HS-27A (cell line): Measurements from ENCODE around the gene SDC3.
"Not testable (repeated sequence)": the region's sequence is repeated elsewhere in the genome, so short reads cannot be mapped to it uniquely, and the experiment has no call there.

Experiments used
- DNase-seq: peaks from one replicate; pipeline ENCODE4 v3.0.0-alpha.2; 2012; ENCODE audit warnings: low read depth, missing footprints

Gene SDC3

DNA sequence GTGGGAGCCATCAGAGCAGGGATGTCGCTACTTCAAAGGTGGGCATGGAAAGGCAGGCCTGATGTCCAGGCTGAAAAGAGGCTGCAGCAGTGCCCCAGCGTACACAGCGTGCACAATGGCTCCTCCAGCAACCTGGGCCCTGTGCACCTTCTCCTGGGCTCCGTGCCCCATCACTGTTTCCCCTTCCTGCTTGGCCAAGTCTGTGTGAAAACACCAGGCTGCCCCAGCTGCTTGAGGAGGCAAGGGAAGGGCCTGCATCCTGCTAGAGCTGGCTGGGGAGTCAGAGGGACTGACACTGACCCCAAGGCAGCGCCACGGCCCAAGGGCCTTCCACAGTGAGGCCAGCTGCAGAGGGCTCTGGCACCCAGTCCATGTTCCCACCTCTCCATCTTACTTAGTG, 33.4 kb downstream of the SDC3 start:
- no peak for DNase-seq

DNA sequence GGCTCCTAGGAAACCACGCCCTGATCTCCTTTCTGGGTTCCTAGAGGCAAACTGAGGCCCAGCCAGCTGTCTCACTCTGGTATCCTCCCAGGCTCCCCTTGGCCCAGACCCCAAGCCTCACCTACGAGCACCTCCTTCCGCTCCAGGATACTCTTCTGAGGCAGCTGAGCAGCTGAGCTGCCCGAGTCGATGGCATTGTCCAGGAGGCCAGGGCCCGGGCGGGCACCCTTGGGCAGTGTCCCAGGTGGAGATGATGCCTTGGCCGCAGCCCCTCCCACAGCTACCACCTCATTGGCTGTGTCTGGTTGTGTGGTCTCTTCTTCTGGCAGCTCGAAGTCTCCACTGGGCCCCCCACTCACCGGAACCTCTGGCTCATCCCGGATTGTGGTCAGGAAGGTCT, 34.4 kb downstream of the SDC3 start:
- no peak for DNase-seq

DNA sequence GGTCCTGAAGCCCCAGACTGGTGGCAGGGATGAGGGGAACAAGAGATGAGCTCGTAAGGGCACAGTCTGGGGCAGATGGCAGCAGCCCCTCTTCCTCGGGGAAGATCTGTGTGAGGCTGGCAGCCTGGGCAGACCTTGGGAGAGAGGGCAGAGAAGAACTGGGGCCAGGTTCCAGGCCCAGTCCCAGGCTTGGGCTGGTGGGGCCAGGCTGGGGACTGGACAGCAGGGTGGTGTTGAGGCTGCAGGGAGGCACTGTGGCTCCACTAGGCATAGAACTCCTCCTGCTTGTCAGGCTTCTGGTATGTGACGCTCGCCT, 35.7 kb downstream of the SDC3 start:
- DNase-seq = no peak

DNA sequence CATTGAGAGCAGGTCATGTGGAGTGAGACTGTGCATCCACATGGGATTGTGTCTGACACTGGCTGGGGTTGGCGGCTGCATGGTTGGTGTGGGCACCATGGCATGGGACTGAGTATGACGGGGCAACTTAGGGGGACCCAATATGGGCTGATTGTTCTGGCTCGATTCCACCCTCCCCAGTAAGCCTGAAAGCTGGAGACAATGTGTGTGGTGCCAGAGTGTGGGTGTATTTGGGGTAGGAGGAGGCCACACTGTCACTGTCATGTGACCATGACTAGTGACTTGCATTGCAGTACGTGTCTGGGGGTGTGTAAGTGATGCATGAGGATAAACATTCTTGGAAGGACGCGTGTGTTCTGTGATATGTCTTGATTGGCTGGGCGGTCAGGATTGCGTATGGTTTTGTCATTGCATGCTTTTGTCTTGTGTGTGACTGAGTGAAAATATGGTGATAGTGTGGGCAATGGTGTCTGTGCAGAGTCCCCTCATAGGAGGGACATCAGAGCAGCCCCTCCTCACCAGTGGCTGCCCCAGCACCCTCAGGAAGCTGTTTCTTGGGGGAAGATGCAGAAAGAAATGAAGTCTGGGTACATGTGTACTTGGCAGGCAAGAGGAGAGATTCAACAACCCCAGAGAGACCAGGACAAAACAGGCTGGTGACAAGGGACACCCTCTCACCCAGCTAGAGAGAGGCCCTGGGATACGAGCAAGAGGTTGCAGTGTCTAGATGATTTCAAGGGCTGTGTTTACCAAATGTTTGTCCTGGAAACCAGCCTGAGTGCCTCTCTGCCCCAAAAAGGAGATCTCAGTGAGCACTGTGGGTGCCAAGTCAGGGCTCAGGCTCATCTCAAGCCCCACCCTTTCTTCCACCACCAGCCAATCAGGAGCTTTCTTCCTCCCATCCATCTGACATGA, 36.3 kb downstream of the SDC3 start:
- no peak for DNase-seq

DNA sequence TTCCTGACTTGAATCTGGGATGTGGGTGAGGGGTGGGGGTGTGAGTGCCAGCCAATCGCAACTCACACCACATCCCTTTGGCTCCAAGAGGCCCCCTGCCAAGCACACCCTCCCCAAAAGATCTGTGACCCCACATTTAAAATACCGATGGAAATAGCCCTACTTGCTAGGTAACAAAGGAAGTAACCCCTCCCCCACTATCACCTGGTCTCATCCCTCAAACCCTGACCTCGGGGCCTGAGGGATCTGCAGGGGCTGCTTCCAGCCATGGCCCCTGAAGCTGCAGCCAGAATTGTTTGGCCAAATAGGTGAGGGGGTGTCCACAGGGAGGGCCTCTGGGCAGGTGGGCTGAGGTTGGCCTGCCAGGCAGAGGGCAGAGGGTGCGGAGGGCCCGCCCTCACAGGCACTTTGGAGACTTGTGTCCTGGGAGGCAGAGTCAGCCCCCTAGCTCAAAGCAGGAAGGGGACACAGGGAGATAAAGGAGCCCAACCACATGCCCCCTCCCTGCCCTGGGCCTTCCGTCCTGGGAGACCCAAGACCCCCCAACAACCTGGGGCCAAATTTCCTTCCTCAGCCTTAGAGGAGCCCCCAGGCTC, 37.2 kb downstream of the SDC3 start:
- DNase-seq = no peak

DNA sequence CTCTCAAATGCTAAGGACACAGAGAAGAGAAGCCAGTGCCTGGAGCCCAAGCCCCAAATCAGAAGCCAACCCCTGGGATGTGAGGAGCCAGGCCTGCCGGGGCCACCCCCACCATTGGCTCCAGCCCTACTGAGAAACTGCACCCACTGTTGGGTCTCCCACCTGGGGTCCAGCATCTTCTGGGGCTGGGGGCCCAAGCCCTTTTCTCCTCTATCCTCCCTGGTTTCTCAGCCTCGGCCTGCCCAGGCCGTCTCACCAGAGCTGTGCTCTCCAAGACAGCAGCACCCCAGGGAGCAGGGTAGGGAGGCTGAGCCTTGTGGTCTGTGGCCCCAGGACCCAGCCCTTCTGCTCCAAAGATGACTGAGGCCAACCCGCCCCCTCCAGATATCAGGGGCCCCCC, 37.9 kb downstream of the SDC3 start:
- no peak for DNase-seq

DNA sequence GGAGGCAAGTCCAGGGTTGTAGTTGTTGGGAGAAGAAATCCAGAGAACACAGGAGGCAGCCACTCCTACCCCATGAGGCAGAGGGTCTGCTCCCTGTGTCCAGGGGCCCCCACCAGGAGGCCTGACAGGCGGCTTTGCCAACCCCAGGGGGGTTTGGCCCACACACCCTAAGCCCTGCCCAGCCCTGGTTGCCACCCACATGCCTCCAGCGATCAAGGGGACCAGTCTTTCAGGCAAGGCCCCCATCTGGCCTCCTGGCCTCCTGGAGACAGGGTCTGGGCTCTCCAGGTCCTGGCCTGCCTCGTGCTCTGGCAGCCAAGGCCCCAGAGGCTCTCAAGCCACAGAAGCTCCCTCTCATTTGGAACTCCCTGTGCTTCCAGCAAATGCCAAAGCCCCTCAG, 38.5 kb downstream of the SDC3 start:
- no peak for DNase-seq

DNA sequence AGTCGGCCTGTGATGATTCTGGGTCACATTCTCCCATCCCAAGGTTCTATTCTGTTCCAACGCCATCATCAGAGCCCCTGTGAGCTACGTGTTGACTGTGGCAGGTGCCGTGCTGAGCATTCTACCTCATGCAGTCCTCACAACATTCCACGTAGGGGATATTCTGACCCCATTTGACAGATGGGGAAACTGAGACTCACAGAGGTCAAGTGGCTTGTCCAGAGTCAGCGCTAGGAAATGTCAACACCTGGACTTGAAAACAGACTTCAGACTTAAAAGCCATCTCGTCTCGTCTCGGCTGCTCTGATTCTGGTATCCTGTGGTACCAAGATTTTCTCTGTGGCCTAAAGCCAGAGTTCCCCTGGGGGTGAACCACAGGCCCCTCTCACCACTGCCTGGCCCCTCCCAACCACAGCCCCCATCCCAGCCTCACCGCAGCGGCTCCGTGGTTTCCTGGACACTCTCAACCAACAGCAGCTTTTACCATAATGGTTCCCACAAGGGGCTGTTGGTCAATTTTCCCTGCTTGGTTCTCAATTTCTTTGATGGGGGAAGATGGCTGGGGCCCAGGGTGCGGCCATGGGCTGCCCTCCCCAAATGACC, 39.6 kb downstream of the SDC3 start:
- DNase-seq = no peak

DNA sequence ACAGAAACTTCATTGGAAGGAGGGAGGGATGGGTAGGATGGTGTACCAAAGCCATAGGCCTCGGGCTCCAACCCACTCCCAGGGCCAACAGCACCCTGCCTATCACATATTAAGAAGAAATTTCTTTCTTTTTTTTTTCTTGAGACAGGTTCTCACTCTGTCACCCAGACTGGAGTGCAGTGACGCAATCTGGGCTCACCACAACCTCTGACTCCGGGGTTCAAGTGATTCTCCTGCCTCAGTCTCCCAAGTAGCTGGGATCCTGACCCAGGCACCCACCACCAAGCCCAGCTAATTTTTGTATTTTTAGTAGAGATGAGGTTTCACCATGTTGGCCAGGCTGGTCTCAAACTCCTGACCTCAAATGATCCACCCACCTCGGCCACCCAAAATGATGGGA, 40.5 kb downstream of the SDC3 start:
- not testable (repeated sequence) for DNase-seq

DNA sequence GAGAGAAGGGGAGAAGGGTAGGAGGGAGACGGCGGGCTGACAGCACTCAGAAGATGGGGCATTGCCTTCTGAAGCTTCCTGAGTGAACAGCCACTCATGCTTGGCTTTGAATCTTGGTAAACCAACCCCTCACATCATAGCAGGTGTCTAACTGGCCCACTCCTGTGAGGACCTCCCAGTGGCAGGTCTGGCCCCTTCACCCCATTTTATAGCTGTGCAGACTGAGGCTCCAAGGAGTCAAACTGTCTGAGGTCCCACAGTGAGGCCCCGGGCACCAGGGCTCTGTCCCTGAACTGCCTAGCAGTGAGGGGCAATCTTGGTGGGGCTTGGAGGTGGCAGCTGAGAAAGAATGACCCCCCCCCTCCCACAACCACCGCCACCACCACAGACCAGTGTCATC, 41.0 kb downstream of the SDC3 start:
- no peak for DNase-seq

DNA sequence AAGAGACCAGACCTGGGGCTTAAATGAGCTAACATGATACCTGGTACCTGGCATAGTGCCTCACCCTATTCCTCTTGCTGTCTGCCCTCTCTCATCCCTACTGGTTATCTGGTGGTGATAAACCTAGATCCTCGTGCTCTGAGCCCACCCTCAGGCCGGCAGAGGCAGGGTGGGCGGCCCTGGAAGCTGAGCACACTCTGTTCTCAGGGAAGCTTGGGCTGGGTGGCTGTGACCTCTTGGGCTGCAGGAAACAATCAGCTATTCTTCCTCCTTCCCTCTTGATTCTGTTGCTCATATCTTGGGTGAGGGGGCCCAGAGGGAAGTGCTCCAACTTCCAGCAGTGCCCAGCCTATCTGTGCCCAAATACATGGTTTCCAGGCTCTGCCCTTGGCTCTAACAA, 42.0 kb downstream of the SDC3 start:
- DNase-seq = no peak

DNA sequence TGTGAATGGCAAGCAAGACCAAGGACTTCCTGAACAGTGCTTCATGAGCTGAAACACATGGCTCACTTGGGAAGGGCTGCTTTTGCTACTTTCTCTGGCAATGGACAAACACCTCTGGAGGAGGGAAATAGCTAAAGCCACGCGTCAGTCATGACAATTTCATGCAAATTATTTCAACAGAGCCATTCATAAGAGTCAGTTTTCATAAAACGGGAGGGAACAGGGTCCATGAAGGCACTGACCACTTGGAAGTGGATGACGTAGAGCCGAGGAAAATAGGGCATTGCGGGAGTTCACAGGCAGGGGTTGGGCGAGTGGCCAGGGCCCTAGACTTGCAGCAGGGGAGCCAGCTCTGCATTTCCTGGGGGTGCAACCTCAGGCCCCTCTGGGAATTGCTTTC, 43.9 kb downstream of the SDC3 start:
- no peak for DNase-seq

DNA sequence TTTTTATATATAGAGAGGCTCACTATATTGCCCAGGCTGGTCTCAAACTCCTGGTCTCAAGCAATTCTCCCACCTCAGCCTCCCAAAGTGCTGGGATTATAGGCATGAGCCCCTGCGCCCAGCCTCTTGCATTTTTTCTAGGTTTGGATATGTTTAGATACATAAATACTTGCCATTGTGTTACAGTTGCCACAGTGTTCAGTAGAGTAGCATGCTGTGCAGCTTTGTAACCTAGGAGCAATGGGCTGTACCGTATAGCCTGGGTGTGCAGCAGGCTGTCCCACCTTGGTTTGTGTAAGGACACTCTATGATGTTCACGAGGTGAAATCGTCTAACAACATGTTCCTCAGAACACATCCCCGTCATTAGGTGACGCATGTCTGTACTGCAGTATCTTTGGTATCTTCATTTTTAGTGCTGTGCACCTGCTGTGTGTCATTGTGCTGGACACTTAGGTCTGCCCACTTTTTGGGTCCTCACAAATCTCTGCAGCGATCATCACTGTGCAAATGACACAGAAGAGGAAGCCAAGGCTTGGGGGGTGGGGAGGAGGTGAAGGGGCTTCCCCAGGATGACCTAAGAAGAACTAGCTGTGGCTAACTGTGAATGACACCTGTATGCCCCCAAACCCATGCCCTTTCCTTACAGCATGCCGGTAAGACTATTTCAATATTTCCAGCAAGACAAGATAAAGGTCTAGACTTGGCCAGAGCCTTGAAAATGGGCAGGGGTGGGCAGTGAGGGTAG, 44.5 kb downstream of the SDC3 start:
- DNase-seq = no peak

DNA sequence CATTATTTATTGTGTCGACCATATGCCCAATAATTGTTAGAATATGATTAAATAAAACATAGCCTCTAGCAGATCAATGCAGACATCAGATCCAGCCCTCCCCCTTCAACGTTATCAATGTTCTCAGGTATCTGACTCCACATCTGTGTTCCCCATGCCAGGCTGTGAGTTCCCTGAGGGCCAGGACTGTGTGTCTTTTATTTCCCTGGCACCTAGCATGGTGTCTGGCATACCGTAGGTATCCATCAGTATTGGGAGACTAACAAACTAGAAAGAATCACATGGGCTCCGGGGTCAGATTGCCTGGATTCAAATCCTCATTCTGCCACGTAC, 48.3 kb downstream of the SDC3 start:
- DNase-seq = no peak

DNA sequence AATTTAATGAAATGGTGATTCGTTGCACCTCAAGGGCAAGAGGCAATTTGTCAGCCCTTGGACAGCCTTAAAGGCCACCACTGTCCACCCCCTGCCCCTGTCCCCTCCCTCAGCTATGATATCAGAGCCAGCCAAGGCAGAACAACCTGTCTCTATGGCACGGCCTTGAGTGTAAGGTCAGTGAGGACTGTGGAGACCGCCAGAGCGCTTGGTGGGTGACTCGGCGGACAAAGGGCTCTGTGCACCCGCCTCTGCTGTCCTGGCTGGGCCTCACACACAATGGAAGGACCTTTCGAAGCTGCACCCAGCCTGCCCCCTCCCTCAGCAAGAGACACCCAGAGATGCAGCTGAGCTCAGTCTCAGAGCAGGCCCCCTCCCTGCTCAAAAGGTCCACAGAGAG, 50.6 kb downstream of the SDC3 start:
- no peak for DNase-seq

DNA sequence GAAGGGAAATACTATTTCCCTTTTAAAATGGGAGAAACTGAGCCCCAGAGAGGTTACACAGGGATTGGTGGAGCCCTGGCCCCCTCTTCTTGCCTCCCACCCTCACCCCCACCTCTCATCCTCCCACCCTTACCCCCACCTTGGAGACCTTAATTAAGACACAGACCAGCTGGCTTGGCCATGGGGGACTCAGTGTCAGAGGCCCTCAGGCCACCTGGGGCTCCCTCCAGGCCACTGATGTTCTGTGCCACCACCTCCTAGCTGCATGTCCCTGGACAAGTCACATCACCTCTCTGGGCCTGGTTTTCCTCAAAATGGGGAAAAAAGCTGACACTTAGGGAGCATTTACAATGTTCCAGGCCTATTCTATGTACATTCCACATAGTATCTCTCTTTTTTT, 51.5 kb downstream of the SDC3 start:
- DNase-seq = no peak

DNA sequence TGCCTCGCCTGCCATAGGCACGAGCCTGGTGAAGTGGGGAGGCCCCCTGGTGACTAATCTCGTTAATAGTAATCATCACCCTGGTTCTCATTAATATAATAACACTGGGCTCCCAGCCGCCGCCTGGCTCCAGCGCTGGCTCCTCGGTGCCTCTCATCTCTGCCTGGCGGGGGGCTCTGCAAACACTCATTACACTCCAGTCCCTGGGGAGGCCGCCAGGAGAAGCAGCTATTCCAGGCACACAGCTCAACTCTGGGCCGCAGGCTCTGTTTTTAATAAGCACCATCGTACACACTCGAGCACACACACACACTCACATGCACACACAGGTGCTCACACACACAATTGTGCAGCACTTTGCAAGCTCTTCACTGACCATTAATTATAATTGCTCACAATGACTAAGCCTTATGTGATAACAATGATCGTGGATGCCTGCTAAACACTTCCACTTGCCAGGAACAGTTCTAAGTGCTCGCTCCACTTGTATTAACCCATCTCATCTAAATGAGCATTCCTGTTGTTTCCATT, 52.2 kb downstream of the SDC3 start:
- DNase-seq = no peak

DNA sequence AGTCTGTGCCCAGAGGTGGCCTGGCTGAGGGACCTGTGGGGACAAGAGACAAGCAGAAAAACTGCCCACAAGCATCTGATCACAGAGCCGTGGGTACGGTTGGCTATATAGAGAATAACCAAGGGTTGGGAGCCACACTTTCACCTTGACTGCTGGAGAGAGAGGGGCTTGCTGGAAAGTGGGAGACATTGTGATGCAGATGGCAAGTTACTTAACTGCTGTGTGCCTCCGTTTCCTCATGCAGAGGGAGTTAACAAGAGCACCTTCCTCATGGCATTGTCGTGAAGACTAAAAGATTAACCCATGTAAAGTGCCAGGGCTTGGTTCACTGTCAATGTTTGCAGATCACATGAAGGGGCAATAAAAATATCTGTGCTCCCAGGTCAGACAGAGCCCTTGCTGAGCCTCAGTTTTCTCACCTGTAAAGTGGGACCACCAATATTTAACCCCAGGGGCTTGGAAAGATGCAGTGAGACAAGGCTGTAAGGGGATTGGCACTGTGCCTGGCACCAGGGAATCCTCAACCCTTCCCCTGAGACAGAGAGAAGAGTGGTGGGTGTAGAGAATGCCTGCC, 52.8 kb downstream of the SDC3 start:
- no peak for DNase-seq

DNA sequence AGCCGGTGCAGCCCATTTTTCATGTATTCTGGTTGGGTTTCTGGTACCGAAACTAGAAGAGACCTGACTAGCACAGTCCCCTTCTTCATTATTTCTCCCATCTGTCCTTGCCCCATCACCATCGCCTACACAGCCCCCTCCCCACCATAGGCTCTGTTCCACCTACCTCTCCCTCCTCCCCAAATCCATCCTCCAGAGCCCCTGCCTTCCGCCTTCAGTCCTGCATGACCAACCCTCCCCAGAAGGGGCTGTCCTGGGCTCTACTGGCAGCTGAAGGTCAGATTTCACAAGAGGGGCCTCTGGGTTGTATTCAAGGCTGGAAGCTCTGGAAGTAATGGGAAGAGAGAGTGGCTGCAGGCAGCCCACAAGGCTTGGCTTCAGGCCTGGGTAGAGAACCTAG, 55.2 kb downstream of the SDC3 start:
- DNase-seq = no peak

DNA sequence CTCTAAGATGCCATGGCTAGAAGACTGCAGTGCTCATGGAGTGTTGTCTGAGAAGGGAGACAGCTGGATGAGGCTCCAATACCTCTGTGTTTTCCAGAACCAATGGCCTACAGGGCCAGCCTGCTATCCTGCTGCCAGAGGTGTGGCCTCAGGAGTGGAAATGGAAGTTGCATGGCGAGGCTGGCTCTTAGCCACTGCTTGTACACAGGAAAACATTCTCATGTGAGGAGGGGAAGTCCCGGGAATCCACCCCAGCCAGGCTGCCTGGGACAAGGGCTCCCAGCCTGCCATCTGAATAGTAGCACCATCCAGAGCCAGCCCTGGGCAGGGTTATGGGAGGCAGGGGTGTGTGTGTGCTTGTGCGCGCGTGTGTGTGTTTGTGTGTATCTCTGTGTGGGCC, 56.5 kb downstream of the SDC3 start:
- DNase-seq = no peak

DNA sequence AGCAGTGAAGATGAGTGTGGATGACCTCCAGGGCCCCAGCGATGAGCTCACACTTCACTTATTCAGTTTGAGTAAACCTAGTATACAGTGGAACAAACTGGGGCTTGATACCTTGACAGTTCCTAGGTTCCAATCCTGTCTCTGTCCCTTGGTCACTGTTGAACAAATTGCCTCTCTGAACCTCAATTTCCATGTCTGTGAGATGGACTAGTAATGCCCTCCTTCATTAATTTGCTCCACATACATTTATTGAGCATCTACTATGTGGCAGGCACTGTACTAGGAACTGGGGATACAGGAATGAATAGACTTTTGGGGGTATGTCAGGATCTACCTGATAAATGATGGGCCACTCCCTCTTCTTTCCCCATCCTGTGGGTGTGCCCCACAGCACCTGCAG, 57.3 kb downstream of the SDC3 start:
- no peak for DNase-seq

DNA sequence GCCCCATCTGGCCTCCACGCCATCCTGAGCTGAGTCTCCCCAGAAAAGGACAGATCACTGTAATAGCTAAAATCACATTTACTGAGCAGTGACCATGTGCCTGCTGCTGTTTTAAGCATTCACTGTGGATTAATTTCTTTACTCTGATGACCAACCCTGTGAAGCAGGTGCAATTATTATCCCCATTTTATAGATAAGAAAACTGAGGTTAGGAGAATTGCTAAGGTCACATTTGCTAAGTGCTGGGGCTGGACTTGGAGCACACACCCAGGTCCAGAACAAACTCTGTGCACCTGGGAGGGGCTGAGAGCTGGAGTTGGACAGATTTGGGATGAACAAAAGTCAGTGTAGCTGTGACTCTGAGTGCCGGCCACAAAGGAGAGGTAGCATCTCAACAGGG, 58.0 kb downstream of the SDC3 start:
- no peak for DNase-seq
